Activated CD8-positive, alpha-beta T cell treated with anti-CD3 and anti-CD28 coated beads for 36 hours (primary cell): Measurements from ENCODE around the gene KIF26B. TPM values are rescaled to one million over a fixed set of nuclear protein-coding genes. Genes with fewer than 3 reads are reported as not detected.

Experiments used
- ATAC-seq: fragments of 200-7000 bp; cut with Tn5 transposase; one replicate; pipeline ENCODE4 v1.10.0; 2021; ENCODE audit warnings: mild to moderate bottlenecking, moderate library complexity
- CTCF ChIA-PET: fragments of 350-600 bp; sonication (Branson Sonifier 250); formaldehyde crosslinking; loops from one replicate; lab custom pipeline; 2021; ENCODE audit warnings: antibody characterized with exemption; lab: Charles Lee
- POLR2A ChIA-PET: fragments of 350-600 bp; sonication (Branson Sonifier 250); formaldehyde crosslinking; loops from one replicate; lab custom pipeline; 2021; ENCODE audit warnings: antibody characterized with exemption; lab: Charles Lee
- DNase-seq: peaks from one replicate; pipeline ENCODE4 v3.0.0-alpha.2; 2020
- H3K27ac Mint-ChIP-seq: one replicate; pipeline ENCODE4 v1.8.0; 2021; ENCODE audit warnings: mild to moderate bottlenecking, mixed read lengths
- H3K27me3 Mint-ChIP-seq: one replicate; pipeline ENCODE4 v1.8.0; 2021; ENCODE audit warnings: mixed read lengths
- H3K36me3 Mint-ChIP-seq: one replicate; pipeline ENCODE4 v1.8.0; 2021; ENCODE audit warnings: low read depth, mixed read lengths
- H3K4me1 Mint-ChIP-seq: one replicate; pipeline ENCODE4 v1.8.0; 2021; ENCODE audit warnings: low read depth, mixed read lengths
- H3K4me3 Mint-ChIP-seq: one replicate; pipeline ENCODE4 v1.8.0; 2021; ENCODE audit warnings: mild to moderate bottlenecking, moderate library complexity, mixed read lengths
- H3K9me3 Mint-ChIP-seq: one replicate; pipeline ENCODE4 v1.8.0; 2021; ENCODE audit warnings: mixed read lengths
- CTCF ChIP-seq: fragments of 200-600 bp; IDR thresholded peaks from one replicate; pipeline ENCODE4 v1.8.0; 2022; ENCODE audit warnings: antibody characterized with exemption, mild to moderate bottlenecking
- intact Hi-C: fragments of 100-400 bp; cut with micrococcal nuclease; formaldehyde crosslinking; loops from one replicate; pipeline ENCODE4 v1.10.0; 2022
- total RNA-seq, 2 experiments: library from RNA; stranded (reverse); gene quantifications; one replicate each; pipeline ENCODE4 v1.2.3, GENCODE V29; 2021

KIF26B gene
- total RNA-seq, 2 experiments from 2014 or later, result 0.16 TPM

- H3K4me3 Mint-ChIP-seq, result no peak overlapping the region
- intact Hi-C loops, result no loop called here
- no peak for TF ChIP-seq CTCF
Measured at GRCh38 chr1:245605480-245606156, 450.8 kb downstream of the KIF26B start.

DNA sequence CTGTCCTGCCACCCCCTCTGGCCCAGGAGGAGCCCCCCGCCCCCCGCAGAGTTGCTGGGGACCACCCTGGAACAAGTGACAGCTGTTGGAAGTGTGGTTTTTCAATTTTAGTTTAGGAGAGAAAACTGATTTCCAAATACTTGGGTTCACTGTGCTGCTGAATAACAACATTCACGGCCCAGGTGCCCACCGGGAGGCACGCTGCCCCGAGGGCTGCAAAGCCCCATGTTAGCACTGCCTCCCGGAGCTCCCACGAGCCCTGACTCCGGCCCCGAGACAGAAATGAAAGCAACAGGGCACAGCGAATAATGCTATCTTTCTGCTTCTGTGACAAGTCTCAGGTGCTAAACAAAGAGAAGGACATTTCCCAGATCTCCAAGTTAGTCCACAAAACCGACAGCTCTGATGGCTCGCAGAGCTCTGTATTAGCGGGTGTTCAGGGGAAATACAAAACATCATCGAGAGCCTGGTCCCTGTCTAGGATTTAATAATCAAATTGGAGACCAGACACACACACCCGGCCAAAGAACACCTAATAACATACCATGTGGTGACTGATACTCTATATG, 451.5 kb downstream of the KIF26B start:
- CTCF ChIA-PET, result no interaction called here

More at GRCh38 chr1:245605480-245606156, 450.8 kb downstream of the KIF26B start:
- ATAC-seq, result no peak
- ChIA-PET CTCF (no interaction called here), POLR2A (no interaction called here)
- no peak overlapping the region for H3K27ac Mint-ChIP-seq
- peaks cover 7% of the 10 kb centered on the region for H3K27me3 Mint-ChIP-seq
- no peaks in the 10 kb centered on the region for H3K4me1 Mint-ChIP-seq
- no peaks in the 10 kb centered on the region for H3K9me3 Mint-ChIP-seq
- DNase-seq, result no peak
- no peaks in the 10 kb centered on the region for H3K36me3 Mint-ChIP-seq

GRCh38 chr1:245608271-245608670, 453.5 kb downstream of the KIF26B start:
- no peak for TF ChIP-seq CTCF
- no peaks in the 10 kb centered on the region for H3K4me1 Mint-ChIP-seq
- POLR2A ChIA-PET, result no interaction called here

More for the DNA sequence above, 451.5 kb downstream of the KIF26B start:
- Mint-ChIP-seq H3K4me3 (no peak overlapping the region), H3K9me3 (no peaks in the 10 kb centered on the region), H3K36me3 (no peaks in the 10 kb centered on the region), H3K27me3 (peaks cover 7% of the 10 kb centered on the region), H3K27ac (no peak overlapping the region), H3K4me1 (no peaks in the 10 kb centered on the region)
- no peak for DNase-seq
- intact Hi-C loops, result no loop called here
- no peak for TF ChIP-seq CTCF
- no peak for ATAC-seq
- POLR2A ChIA-PET, result no interaction called here

GRCh38 chr1:245609354-245610150, 454.8 kb downstream of the KIF26B start:
- Mint-ChIP-seq H3K27ac (no peak overlapping the region), H3K27me3 (peaks cover 7% of the 10 kb centered on the region), H3K36me3 (no peaks in the 10 kb centered on the region), H3K9me3 (no peaks in the 10 kb centered on the region), H3K4me1 (no peaks in the 10 kb centered on the region), H3K4me3 (no peak overlapping the region)
- TF ChIP-seq CTCF, result no peak
- POLR2A ChIA-PET, result no interaction called here
- ATAC-seq (no peak), DNase-seq (no peak)
- intact Hi-C loops, result no loop called here
- CTCF ChIA-PET, result no interaction called here

More at GRCh38 chr1:245608271-245608670, 453.5 kb downstream of the KIF26B start:
- no peak for ATAC-seq
- CTCF ChIA-PET, result no interaction called here
- DNase-seq, result no peak
- no peak overlapping the region for H3K4me3 Mint-ChIP-seq
- no peaks in the 10 kb centered on the region for H3K9me3 Mint-ChIP-seq
- intact Hi-C loops, result no loop called here
- H3K27ac Mint-ChIP-seq, result no peak overlapping the region
- no peaks in the 10 kb centered on the region for H3K36me3 Mint-ChIP-seq
- peaks cover 7% of the 10 kb centered on the region for H3K27me3 Mint-ChIP-seq
